Measurements from ENCODE around the gene KDR. TPM values are rescaled to one million over a fixed set of nuclear protein-coding genes. Genes with fewer than 3 reads are reported as not detected.
A peak's percentile ranks its signal among the peaks of the same experiment; 100 is the strongest.

The KDR gene
- total and polyA plus RNA-seq, 11 donors: 7.7 to 51.0 (median 32.0) TPM

DNA sequence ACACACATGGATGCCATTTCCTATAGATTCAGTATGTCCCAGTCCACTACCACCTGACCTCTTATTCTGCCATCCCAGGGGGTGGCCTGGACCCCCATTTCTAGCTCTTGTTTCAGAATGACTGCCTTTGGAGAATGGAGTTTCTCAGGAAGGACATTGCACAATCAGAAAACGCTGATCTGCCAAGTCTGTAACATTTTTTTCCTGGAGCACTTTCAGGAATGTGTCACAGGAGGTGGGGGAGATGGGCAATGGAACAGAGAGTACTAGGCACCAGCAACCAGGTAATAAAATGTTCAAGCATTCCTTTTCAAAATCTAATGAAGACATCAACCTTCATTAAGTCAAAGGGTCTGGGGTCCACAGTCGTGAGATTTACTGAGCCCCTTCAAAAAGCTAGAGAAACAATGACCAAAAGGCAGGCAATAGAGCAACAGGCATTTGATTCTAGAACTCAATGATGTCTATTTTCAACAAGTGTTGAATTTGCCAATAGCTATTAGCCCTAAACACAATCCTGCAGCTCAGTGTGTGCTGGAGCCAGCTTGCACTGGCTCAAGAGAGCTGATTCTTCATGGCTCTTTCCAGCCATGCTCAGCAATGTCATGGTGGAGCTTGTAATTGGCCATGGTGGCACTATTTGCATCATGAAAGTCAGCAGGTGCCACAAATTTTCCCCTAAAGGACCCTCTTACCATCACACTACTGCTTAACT, 87.1 kb downstream of the KDR start:
- Histone ChIP-seq H3K27me3 (no peaks in the 10 kb centered on the region), H3K9me3 (peaks cover 0 to 7% (median 0%) of the 10 kb centered on the region in 12 donors), H3K4me1 (peaks cover 0 to 47% (median 18%) of the 10 kb centered on the region in 12 donors), H3K36me3 (no peaks in the 10 kb centered on the region), H3K27ac (peak overlapping the region; percentile 22 to 87 (median 70)), H3K4me3 (no peak overlapping the region)
- intact Hi-C loops (cut with DNase I): loop anchor here in 2 of 10 donors (5.0 kb wide), 2 partner anchors 44 to 49 kb away; no protein-coding TSS in a partner anchor
- TF ChIP-seq, protein P1, sequence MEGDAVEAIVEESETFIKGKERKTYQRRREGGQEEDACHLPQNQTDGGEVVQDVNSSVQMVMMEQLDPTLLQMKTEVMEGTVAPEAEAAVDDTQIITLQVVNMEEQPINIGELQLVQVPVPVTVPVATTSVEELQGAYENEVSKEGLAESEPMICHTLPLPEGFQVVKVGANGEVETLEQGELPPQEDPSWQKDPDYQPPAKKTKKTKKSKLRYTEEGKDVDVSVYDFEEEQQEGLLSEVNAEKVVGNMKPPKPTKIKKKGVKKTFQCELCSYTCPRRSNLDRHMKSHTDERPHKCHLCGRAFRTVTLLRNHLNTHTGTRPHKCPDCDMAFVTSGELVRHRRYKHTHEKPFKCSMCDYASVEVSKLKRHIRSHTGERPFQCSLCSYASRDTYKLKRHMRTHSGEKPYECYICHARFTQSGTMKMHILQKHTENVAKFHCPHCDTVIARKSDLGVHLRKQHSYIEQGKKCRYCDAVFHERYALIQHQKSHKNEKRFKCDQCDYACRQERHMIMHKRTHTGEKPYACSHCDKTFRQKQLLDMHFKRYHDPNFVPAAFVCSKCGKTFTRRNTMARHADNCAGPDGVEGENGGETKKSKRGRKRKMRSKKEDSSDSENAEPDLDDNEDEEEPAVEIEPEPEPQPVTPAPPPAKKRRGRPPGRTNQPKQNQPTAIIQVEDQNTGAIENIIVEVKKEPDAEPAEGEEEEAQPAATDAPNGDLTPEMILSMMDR (IDR thresholded peaks at IDR 0.05): no peak
- peak in 1 of 2 donors; percentile 10 for TF ChIP-seq POLR2A (IDR thresholded peaks at IDR 0.05)
- ATAC-seq: peak; percentile 93 to 97 (median 94)
- 16 to 34% (median 27%) methylated on average over 2 of the region's 2 CpGs for WGBS, 4 donors
- DNase-seq: peak in 4 of 5 donors; percentile 28 to 54 (median 45)

DNA sequence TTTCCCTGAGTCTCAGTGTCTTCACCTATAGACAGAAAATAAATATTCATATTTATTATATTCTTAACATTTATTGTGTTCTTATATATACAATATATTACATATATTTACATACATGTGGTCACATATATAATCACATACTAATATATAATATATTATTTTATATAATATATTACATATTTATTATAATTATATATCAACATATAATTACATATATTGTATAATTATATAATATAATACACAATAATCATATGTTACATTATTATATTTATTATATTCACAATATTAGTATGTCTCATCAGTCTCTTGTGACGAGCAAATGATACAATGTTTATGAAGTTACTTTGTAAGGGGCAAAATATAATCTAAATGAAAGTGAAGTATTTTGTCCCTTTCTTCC, 87.7 kb downstream of the KDR start:
- intact Hi-C loops (cut with DNase I): loop anchor here in 2 of 10 donors (5.0 kb wide), 2 partner anchors 45 to 50 kb away; no protein-coding TSS in a partner anchor
- Histone ChIP-seq H3K4me3 (no peak overlapping the region), H3K4me1 (peaks cover 0 to 53% (median 22%) of the 10 kb centered on the region in 12 donors), H3K36me3 (no peaks in the 10 kb centered on the region), H3K9me3 (peaks cover 0 to 7% (median 0%) of the 10 kb centered on the region in 12 donors), H3K27ac (peak overlapping the region in 10 of 12 donors; percentile 22 to 87 (median 70)), H3K27me3 (no peaks in the 10 kb centered on the region)
- WGBS, 4 donors: 58 to 68% (median 64%) methylated on average over 1 of the region's 1 CpG
- no peak for ATAC-seq
- TF ChIP-seq POLR2A (IDR thresholded peaks at IDR 0.05): no peak
- TF ChIP-seq, protein P1 (IDR thresholded peaks at IDR 0.05): no peak
- DNase-seq: no peak

DNA sequence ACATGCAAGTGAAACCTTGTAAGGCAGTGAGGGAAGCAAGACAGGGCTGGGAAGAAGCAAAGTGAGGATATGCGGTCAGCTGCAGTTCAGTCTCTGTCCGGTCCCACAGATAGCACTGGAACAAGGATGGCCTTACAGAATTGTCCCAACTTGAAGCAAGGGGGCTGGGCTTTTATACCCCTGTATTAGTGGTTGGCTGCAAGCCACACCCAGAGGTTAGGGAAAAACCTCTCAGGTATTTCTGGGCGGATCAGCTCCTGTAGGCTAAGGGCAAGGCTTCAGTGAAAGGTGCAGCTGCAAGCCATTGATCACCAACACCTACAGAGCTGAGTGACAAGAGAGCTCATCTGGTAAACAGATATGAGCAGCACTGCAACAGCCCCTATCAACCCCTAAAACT, 89.0 kb downstream of the KDR start:
- H3K9me3 ChIP-seq: peaks cover 0 to 4% (median 0%) of the 10 kb centered on the region in 12 donors
- no peaks in the 10 kb centered on the region for H3K36me3 ChIP-seq
- peaks cover 0 to 66% (median 24%) of the 10 kb centered on the region in 12 donors for H3K4me1 ChIP-seq
- intact Hi-C loops (cut with DNase I): loop anchor here in 2 of 10 donors (5.0 kb wide), 2 partner anchors 46 to 51 kb away; no protein-coding TSS in a partner anchor
- no peak for ATAC-seq
- H3K27ac ChIP-seq: no peak overlapping the region
- no peak for TF ChIP-seq POLR2A (IDR thresholded peaks at IDR 0.05)
- TF ChIP-seq, protein P1 (IDR thresholded peaks at IDR 0.05): no peak
- H3K4me3 ChIP-seq: no peak overlapping the region
- WGBS, 4 donors: 72 to 87% (median 80%) methylated on average over 3 of the region's 3 CpGs
- DNase-seq: no peak
- no peaks in the 10 kb centered on the region for H3K27me3 ChIP-seq

DNA sequence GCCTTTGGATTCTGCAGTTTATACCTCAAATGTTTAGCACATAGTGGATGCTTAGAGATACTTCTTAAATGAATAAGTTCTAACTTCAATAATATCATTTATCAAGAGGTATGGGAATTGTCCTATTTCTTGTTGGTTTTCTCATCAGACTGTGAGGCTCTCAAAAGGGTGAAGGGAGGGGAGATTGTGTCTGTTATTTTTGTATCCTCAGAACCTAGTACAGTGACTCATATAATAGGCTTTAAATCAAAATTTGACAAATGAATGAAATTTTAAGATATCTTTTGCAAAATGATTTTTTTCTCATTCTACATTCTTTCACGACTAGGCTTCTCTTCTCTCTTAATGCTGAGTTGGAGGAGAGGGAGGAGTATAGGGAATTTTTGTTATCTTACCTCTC, 89.5 kb downstream of the KDR start:
- intact Hi-C loops (cut with DNase I): loop anchor here in 2 of 10 donors (5.0 kb wide), 2 partner anchors 46 to 51 kb away; no protein-coding TSS in a partner anchor
- Histone ChIP-seq H3K27ac (peak overlapping the region in 1 of 12 donors; percentile 7), H3K4me3 (no peak overlapping the region), H3K9me3 (no peaks in the 10 kb centered on the region), H3K36me3 (no peaks in the 10 kb centered on the region), H3K27me3 (no peaks in the 10 kb centered on the region), H3K4me1 (peaks cover 0 to 66% (median 25%) of the 10 kb centered on the region in 12 donors)
- no peak for DNase-seq
- no peak for ATAC-seq
- TF ChIP-seq POLR2A (IDR thresholded peaks at IDR 0.05): no peak
- TF ChIP-seq, protein P1 (IDR thresholded peaks at IDR 0.05): no peak
- WGBS, 4 donors: 61 to 73% (median 68%) methylated on average over 1 of the region's 1 CpG

Data from heart left ventricle (tissue), 16 donors.